Activated CD8-positive, alpha-beta memory T cell treated with anti-CD3 and anti-CD28 coated beads for 24 hours (primary cell): ENCODE measurements around the gene TUBD1.
"Not testable (repeated sequence)": the region's sequence is repeated elsewhere in the genome, so short reads cannot be mapped to it uniquely, and the experiment has no call there.

ENCODE experiments used
- DNase-seq: peaks from one replicate; pipeline ENCODE4 v3.0.0-alpha.2; 2020

TUBD1 gene

GRCh38 chr17:59873414-59873813 lies 19.3 kb downstream of the TUBD1 start:
- DNase-seq = not testable (repeated sequence)

- DNase-seq = no peak
These were observed 20.4 kb downstream of the TUBD1 start for GRCh38 chr17:59872351-59872750.

GRCh38 chr17:59870482-59870881 lies 22.3 kb downstream of the TUBD1 start:
- no peak for DNase-seq

GRCh38 chr17:59869941-59870218 lies 22.9 kb downstream of the TUBD1 start:
- DNase-seq = no peak

GRCh38 chr17:59863616-59864015 lies 29.1 kb downstream of the TUBD1 start:
- no peak for DNase-seq

- DNase-seq = no peak
These were observed 33.2 kb downstream of the TUBD1 start for GRCh38 chr17:59859444-59860025.

GRCh38 chr17:59858932-59859331 lies 33.8 kb downstream of the TUBD1 start:
- no peak for DNase-seq

- DNase-seq = peak; percentile 4
These were observed 34.5 kb downstream of the TUBD1 start for GRCh38 chr17:59858167-59858816.

GRCh38 chr17:59856859-59857794 lies 35.6 kb downstream of the TUBD1 start:
- no peak for DNase-seq

GRCh38 chr17:59853919-59854729 lies 38.6 kb downstream of the TUBD1 start:
- DNase-seq = not testable (repeated sequence)

- peak; percentile 67 for DNase-seq
These were observed 39.4 kb downstream of the TUBD1 start for GRCh38 chr17:59853168-59853918.

GRCh38 chr17:59852847-59853167 lies 39.9 kb downstream of the TUBD1 start:
- DNase-seq = not testable (repeated sequence)

- peak; percentile 44 for DNase-seq
These were observed 41.0 kb downstream of the TUBD1 start for GRCh38 chr17:59851439-59852375.

- DNase-seq = not testable (repeated sequence)
These were observed 42.4 kb downstream of the TUBD1 start for GRCh38 chr17:59850311-59850710.

- peak; percentile 65 for DNase-seq
These were observed 44.0 kb downstream of the TUBD1 start for GRCh38 chr17:59848778-59849177.

- peak; percentile 41 for DNase-seq
These were observed 44.4 kb downstream of the TUBD1 start for GRCh38 chr17:59848385-59848668.

- peak; percentile 70 for DNase-seq
These were observed 46.2 kb downstream of the TUBD1 start for GRCh38 chr17:59846394-59847165.

GRCh38 chr17:59845595-59846393 lies 46.9 kb downstream of the TUBD1 start:
- DNase-seq = peak; percentile 68

GRCh38 chr17:59844884-59845594 lies 47.7 kb downstream of the TUBD1 start:
- DNase-seq = peak; percentile 64
